SK-N-SH treated with all-trans-retinoic acid at 6 μM for 48 hours (cell line): Measurements from ENCODE around the gene CDK14.

Source experiments
- ATAC-seq: fragments of 200-7000 bp; cut with Tn5 transposase; 3 replicates; pipeline ENCODE4 v1.9.1; 2020; ENCODE audit warnings: mild to moderate bottlenecking, moderate library complexity
- BACH2 ChIP-seq: fragments of 250-450 bp; sonication (Bioruptor Pico); IDR thresholded peaks from 2 replicates; pipeline ENCODE4 v1.9.0; 2021; ENCODE audit warnings: mild to moderate bottlenecking, borderline replicate concordance
- CSDC2 ChIP-seq: fragments of 250-450 bp; sonication (Bioruptor Pico); IDR thresholded peaks from 2 replicates; pipeline ENCODE4 v1.5.0; 2020; ENCODE audit warnings: mild to moderate bottlenecking, moderate library complexity
- CSRNP3 ChIP-seq: fragments of 250-450 bp; sonication (Bioruptor Pico); IDR thresholded peaks from 2 replicates; pipeline ENCODE4 v1.5.1; 2021; ENCODE audit warnings: mild to moderate bottlenecking, moderate library complexity
- ESRRG ChIP-seq: fragments of 250-450 bp; sonication (Bioruptor Pico); IDR thresholded peaks from 2 replicates; pipeline ENCODE4 v1.6.1; 2021; ENCODE audit warnings: mild to moderate bottlenecking
- GLIS3 ChIP-seq: fragments of 250-450 bp; sonication (Bioruptor Pico); IDR thresholded peaks from 2 replicates; pipeline ENCODE4 v1.5.0; 2020; ENCODE audit warnings: mild to moderate bottlenecking, moderate library complexity
- ISL1 ChIP-seq: fragments of 250-450 bp; sonication (Bioruptor Pico); IDR thresholded peaks from 2 replicates; pipeline ENCODE4 v2.1.2; 2022; ENCODE audit warnings: mild to moderate bottlenecking, moderate library complexity
- OSR1 ChIP-seq: fragments of 250-450 bp; sonication (Bioruptor Pico); IDR thresholded peaks from 2 replicates; pipeline ENCODE4 v1.8.0; 2022; ENCODE audit warnings: moderate library complexity, mild to moderate bottlenecking, inconsistent platforms
- PATZ1 ChIP-seq: fragments of 250-450 bp; sonication (Bioruptor Pico); IDR thresholded peaks from 2 replicates; pipeline ENCODE4 v1.8.0; 2020; ENCODE audit warnings: mild to moderate bottlenecking, moderate library complexity, borderline replicate concordance
- PPARA ChIP-seq: fragments of 250-450 bp; sonication (Bioruptor Pico); IDR thresholded peaks from 2 replicates; pipeline ENCODE4 v1.5.0; 2020; ENCODE audit warnings: mild to moderate bottlenecking, borderline replicate concordance
- RARB ChIP-seq: fragments of 250-450 bp; sonication (Bioruptor Pico); IDR thresholded peaks from 2 replicates; pipeline ENCODE4 v1.8.0; 2021; ENCODE audit warnings: mild to moderate bottlenecking, moderate library complexity
- SNAI2 ChIP-seq: fragments of 250-450 bp; sonication (Bioruptor Pico); IDR thresholded peaks from 2 replicates; pipeline ENCODE4 v1.5.0; 2020; ENCODE audit warnings: mild to moderate bottlenecking, moderate library complexity
- TCF4 ChIP-seq: fragments of 250-450 bp; sonication (Bioruptor Pico); IDR thresholded peaks from 2 replicates; pipeline ENCODE4 v1.8.0; 2021; ENCODE audit warnings: mild to moderate bottlenecking, moderate library complexity, borderline replicate concordance
- TOX ChIP-seq: fragments of 250-450 bp; sonication (Bioruptor Pico); IDR thresholded peaks from 2 replicates; pipeline ENCODE4 v1.8.0; 2021; ENCODE audit warnings: mild to moderate bottlenecking, moderate library complexity, borderline replicate concordance
- TSHZ2 ChIP-seq: fragments of 250-450 bp; sonication (Bioruptor Pico); IDR thresholded peaks from 2 replicates; pipeline ENCODE4 v1.5.0; 2020; ENCODE audit warnings: mild to moderate bottlenecking, moderate library complexity
- ZC3H10 ChIP-seq: fragments of 250-450 bp; sonication (Bioruptor Pico); IDR thresholded peaks from 2 replicates; pipeline ENCODE4 v1.5.1; 2021; ENCODE audit warnings: mild to moderate bottlenecking, moderate library complexity
- ZFP3 ChIP-seq: fragments of 250-450 bp; sonication (Bioruptor Pico); IDR thresholded peaks from 2 replicates; pipeline ENCODE4 v1.5.0; 2020; ENCODE audit warnings: mild to moderate bottlenecking, moderate library complexity
- ZFP30 ChIP-seq: fragments of 450-650 bp; formaldehyde crosslinking; IDR thresholded peaks from 2 replicates; pipeline ENCODE4 v1.5.0; 2022; ENCODE audit warnings: mild to moderate bottlenecking, moderate library complexity
- ZNF565 ChIP-seq: fragments of 450-650 bp; formaldehyde crosslinking; conservative IDR thresholded peaks from 2 replicates; pipeline ENCODE4 v1.5.0; 2020; ENCODE audit warnings: low read depth, mild to moderate bottlenecking, moderate library complexity
- ZNF70 ChIP-seq: fragments of 450-650 bp; formaldehyde crosslinking; IDR thresholded peaks from 2 replicates; pipeline ENCODE4 v1.5.0; 2020; ENCODE audit warnings: mild to moderate bottlenecking, moderate library complexity
- ZNF8 ChIP-seq: fragments of 450-650 bp; formaldehyde crosslinking; IDR thresholded peaks from 2 replicates; pipeline ENCODE4 v1.5.0; 2020; ENCODE audit warnings: mild to moderate bottlenecking, moderate library complexity

CDK14 gene

GRCh38 chr7:90701021-90701420, 104.9 kb downstream of the CDK14 start:
- no peak for TF ChIP-seq PATZ1
- no peak for TF ChIP-seq ISL1
- no peak for TF ChIP-seq ZFP3 (CRISPR knock-in tag)
- TF ChIP-seq, all 23 proteins: peak for 0
- no peak for ATAC-seq

- ATAC-seq, result no peak
- TF ChIP-seq ESRRG (CRISPR knock-in tag) (no peak), PPARA (no peak), TSHZ2 (no peak), ZNF70 (no peak), CSDC2 (CRISPR knock-in tag) (no peak), GLIS3 (CRISPR knock-in tag) (no peak), CSRNP3 (CRISPR knock-in tag) (no peak)
These were observed 105.7 kb downstream of the CDK14 start for GRCh38 chr7:90701771-90702170.

- no peak for ATAC-seq
- TF ChIP-seq CSDC2 (CRISPR knock-in tag), result no peak
- TF ChIP-seq TCF4 (CRISPR knock-in tag), result no peak
- TF ChIP-seq ZFP3 (CRISPR knock-in tag), result no peak
- no peak for TF ChIP-seq ZC3H10 (CRISPR knock-in tag)
- TF ChIP-seq ZNF565 (CRISPR knock-in tag), result no peak
- TF ChIP-seq RARB (CRISPR knock-in tag), result no peak
- TF ChIP-seq ISL1, result no peak
- TF ChIP-seq ZNF8, result no peak
- TF ChIP-seq TOX, result no peak
- no peak for TF ChIP-seq TSHZ2
- no peak for TF ChIP-seq PPARA
- no peak for TF ChIP-seq PATZ1
- no peak for TF ChIP-seq ZNF70
- no peak for TF ChIP-seq ZFP30
- TF ChIP-seq SNAI2, result no peak
- no peak for TF ChIP-seq CSRNP3 (CRISPR knock-in tag)
- TF ChIP-seq OSR1 (CRISPR knock-in tag), result no peak
- no peak for TF ChIP-seq BACH2 (CRISPR knock-in tag)
- no peak for TF ChIP-seq GLIS3 (CRISPR knock-in tag)
- no peak for TF ChIP-seq ESRRG (CRISPR knock-in tag)
These were observed 109.4 kb downstream of the CDK14 start for GRCh38 chr7:90705391-90706071.
